NB4 (cell line): ENCODE data around the gene MYOM3.

ENCODE experiments used
- DNase-seq: peaks from one replicate; pipeline ENCODE4 v3.0.0; 2010; ENCODE audit warnings: low read depth
- H3K4me3 ChIP-seq: one replicate; pipeline ENCODE4 v1.5.1; 2011; ENCODE audit warnings: mild to moderate bottlenecking, low read depth, low read length, moderate library complexity
- CTCF ChIP-seq: IDR thresholded peaks from one replicate; pipeline ENCODE4 v1.5.1; 2012; ENCODE audit warnings: low read depth, low read length
- MAX ChIP-seq: IDR thresholded peaks from 2 replicates; pipeline ENCODE4 v1.6.1; 2011; ENCODE audit warnings: low read depth, low read length
- MYC ChIP-seq: IDR thresholded peaks from 2 replicates; pipeline ENCODE4 v1.6.1; 2011; ENCODE audit warnings: low read depth, low read length
- POLR2A ChIP-seq: IDR thresholded peaks from 2 replicates; pipeline ENCODE4 v1.6.1; 2011; ENCODE audit warnings: mild to moderate bottlenecking; ENCODE audit not compliant: insufficient read length; ENCODE audit errors: extremely low read depth

Gene MYOM3

GRCh38 chr1:24096009-24096738 lies 15.8 kb downstream of the MYOM3 start:
- DNase-seq: no peak
- H3K4me3 ChIP-seq: no peak overlapping the region
- TF ChIP-seq MAX (no peak), CTCF (no peak), POLR2A (no peak), MYC (no peak)

- H3K4me3 ChIP-seq: no peak overlapping the region
- DNase-seq: no peak
- TF ChIP-seq MYC (no peak), CTCF (no peak), MAX (no peak), POLR2A (no peak)
Measured at GRCh38 chr1:24095140-24095859, 16.6 kb downstream of the MYOM3 start.

- TF ChIP-seq MYC: no peak
- TF ChIP-seq POLR2A: no peak
- no peak for DNase-seq
- no peak overlapping the region for H3K4me3 ChIP-seq
Measured at GRCh38 chr1:24094554-24094953, 17.4 kb downstream of the MYOM3 start.

GRCh38 chr1:24093732-24094131 lies 18.2 kb downstream of the MYOM3 start:
- no peak overlapping the region for H3K4me3 ChIP-seq
- no peak for DNase-seq
- no peak for TF ChIP-seq CTCF
- TF ChIP-seq MYC: no peak
- no peak for TF ChIP-seq MAX
- no peak for TF ChIP-seq POLR2A

- no peak for DNase-seq
- TF ChIP-seq MAX (no peak), CTCF (no peak), MYC (no peak)
- no peak overlapping the region for H3K4me3 ChIP-seq
Measured at GRCh38 chr1:24092979-24093378, 19.0 kb downstream of the MYOM3 start.

- no peak overlapping the region for H3K4me3 ChIP-seq
- no peak for DNase-seq
- TF ChIP-seq MAX (no peak), CTCF (no peak), POLR2A (no peak), MYC (no peak)
Measured at GRCh38 chr1:24091971-24092482, 19.9 kb downstream of the MYOM3 start.
